Nephron progenitor cell (in vitro differentiated cells): ENCODE results near the gene OR6C1.
"Not testable (repeated sequence)": the region's sequence is repeated elsewhere in the genome, so short reads cannot be mapped to it uniquely, and the experiment has no call there.

Source experiments
- DNase-seq: peaks from one replicate; pipeline ENCODE4 v3.0.0; 2021
- H3K27ac Mint-ChIP-seq: 2 replicates; pipeline ENCODE4 v1.8.0; 2021; ENCODE audit warnings: mild to moderate bottlenecking, moderate library complexity, mixed read lengths
- H3K27me3 Mint-ChIP-seq: 2 replicates; pipeline ENCODE4 v1.8.0; 2021; ENCODE audit warnings: mild to moderate bottlenecking, low read depth, mixed read lengths; ENCODE audit not compliant: poor library complexity
- H3K36me3 Mint-ChIP-seq: 2 replicates; pipeline ENCODE4 v1.8.0; 2021; ENCODE audit warnings: low read depth, mixed read lengths
- H3K4me1 Mint-ChIP-seq: 2 replicates; pipeline ENCODE4 v1.8.0; 2021; ENCODE audit warnings: mixed read lengths
- H3K4me3 Mint-ChIP-seq: 2 replicates; pipeline ENCODE4 v1.8.0; 2021; ENCODE audit warnings: mild to moderate bottlenecking, moderate library complexity, mixed read lengths
- H3K9me3 Mint-ChIP-seq: 2 replicates; pipeline ENCODE4 v1.8.0; 2021; ENCODE audit warnings: mild to moderate bottlenecking, moderate library complexity, mixed read lengths
- CTCF ChIP-seq: fragments of 200-600 bp; sonication (generic); IDR thresholded peaks from 2 replicates; pipeline ENCODE4 v1.5.0; 2021; ENCODE audit warnings: antibody characterized with exemption

The OR6C1 gene

GRCh38 chr12:55330446-55330845, 16.3 kb downstream of the OR6C1 start, which contains the start of gene OR6C3:
OR6C3 (plus strand) TSS chr12:55330746; CDS start chr12:55331701, 955 bp downstream.
- Mint-ChIP-seq H3K4me3 (no peak within 1 kb of the TSS), H3K27ac (no peak within 1 kb of the TSS), H3K4me1 (no peaks in the 10 kb centered on the region), H3K36me3 (no peaks in the 10 kb centered on the region), H3K27me3 (no peaks in the 10 kb centered on the region), H3K9me3 (no peaks in the 10 kb centered on the region)
- no peak for TF ChIP-seq CTCF
- DNase-seq, result no peak

GRCh38 chr12:55336002-55336401, 21.9 kb downstream of the OR6C1 start:
- Mint-ChIP-seq H3K36me3 (no peaks in the 10 kb centered on the region), H3K27ac (no peak overlapping the region), H3K4me1 (no peaks in the 10 kb centered on the region), H3K27me3 (no peaks in the 10 kb centered on the region), H3K4me3 (no peak overlapping the region), H3K9me3 (no peaks in the 10 kb centered on the region)
- no peak for TF ChIP-seq CTCF
- no peak for DNase-seq

- peak; percentile 3 for DNase-seq
These were observed 41.2 kb downstream of the OR6C1 start for GRCh38 chr12:55355338-55355737.

GRCh38 chr12:55362675-55363074, 48.5 kb downstream of the OR6C1 start, which contains the start of gene OR6C75:
OR6C75 (plus strand) TSS chr12:55362975; CDS start chr12:55365111, 2,136 bp downstream.
- no peak for DNase-seq
- Mint-ChIP-seq H3K27me3 (peaks cover 4% of the 10 kb centered on the region), H3K4me3 (no peak within 1 kb of the TSS), H3K36me3 (no peaks in the 10 kb centered on the region), H3K9me3 (peaks cover 17% of the 10 kb centered on the region), H3K27ac (no peak within 1 kb of the TSS), H3K4me1 (no peaks in the 10 kb centered on the region)
- no peak for TF ChIP-seq CTCF

More at GRCh38 chr12:55355338-55355737, 41.2 kb downstream of the OR6C1 start:
- not testable (repeated sequence) for H3K27me3 Mint-ChIP-seq, H3K4me3 Mint-ChIP-seq
- peaks cover 13% of the 10 kb centered on the region for H3K4me1 Mint-ChIP-seq
- peaks cover 11% of the 10 kb centered on the region for H3K36me3 Mint-ChIP-seq
- peak overlapping the region; percentile 88 for H3K27ac Mint-ChIP-seq
- peaks cover 35% of the 10 kb centered on the region for H3K9me3 Mint-ChIP-seq

GRCh38 chr12:55365086-55365485, 50.9 kb downstream of the OR6C1 start:
- H3K27me3 Mint-ChIP-seq, result peaks cover 4% of the 10 kb centered on the region

More at GRCh38 chr12:55365086-55365485, 50.9 kb downstream of the OR6C1 start:
- no peak for TF ChIP-seq CTCF
- DNase-seq, result no peak
- H3K36me3 Mint-ChIP-seq, result no peaks in the 10 kb centered on the region
- H3K9me3 Mint-ChIP-seq, result no peaks in the 10 kb centered on the region
- H3K27ac Mint-ChIP-seq, result no peak overlapping the region
- no peak overlapping the region for H3K4me3 Mint-ChIP-seq
- H3K4me1 Mint-ChIP-seq, result no peaks in the 10 kb centered on the region
